ENCODE results near the gene ANKRD44.

DNA sequence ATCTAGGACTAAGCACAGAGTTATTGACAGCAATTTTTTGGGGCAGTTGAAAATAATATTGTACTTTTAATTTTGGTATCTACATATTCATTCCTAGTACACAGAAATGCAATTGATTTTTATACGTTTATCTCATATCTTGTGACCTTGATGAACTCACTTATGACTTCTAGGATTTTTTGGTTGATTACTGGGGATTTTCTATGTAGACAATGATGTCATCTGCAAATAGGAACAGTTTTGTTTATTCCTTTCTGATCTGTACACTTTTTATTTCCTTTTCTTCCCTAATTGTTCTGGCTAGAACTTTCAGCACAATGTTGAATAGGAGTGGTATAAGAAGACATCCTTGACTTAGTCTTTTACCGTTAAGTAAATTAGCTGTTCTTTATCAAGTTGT is 240.6 kb downstream of the ANKRD44 start:
- TF ChIP-seq, protein P1, sequence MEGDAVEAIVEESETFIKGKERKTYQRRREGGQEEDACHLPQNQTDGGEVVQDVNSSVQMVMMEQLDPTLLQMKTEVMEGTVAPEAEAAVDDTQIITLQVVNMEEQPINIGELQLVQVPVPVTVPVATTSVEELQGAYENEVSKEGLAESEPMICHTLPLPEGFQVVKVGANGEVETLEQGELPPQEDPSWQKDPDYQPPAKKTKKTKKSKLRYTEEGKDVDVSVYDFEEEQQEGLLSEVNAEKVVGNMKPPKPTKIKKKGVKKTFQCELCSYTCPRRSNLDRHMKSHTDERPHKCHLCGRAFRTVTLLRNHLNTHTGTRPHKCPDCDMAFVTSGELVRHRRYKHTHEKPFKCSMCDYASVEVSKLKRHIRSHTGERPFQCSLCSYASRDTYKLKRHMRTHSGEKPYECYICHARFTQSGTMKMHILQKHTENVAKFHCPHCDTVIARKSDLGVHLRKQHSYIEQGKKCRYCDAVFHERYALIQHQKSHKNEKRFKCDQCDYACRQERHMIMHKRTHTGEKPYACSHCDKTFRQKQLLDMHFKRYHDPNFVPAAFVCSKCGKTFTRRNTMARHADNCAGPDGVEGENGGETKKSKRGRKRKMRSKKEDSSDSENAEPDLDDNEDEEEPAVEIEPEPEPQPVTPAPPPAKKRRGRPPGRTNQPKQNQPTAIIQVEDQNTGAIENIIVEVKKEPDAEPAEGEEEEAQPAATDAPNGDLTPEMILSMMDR (IDR thresholded peaks at IDR 0.05), result no peak
- TF ChIP-seq ZFP36 (IDR thresholded peaks at IDR 0.05; ENCODE audit: borderline replicate concordance, partially characterized antibody) (no peak), MYC (IDR thresholded peaks at IDR 0.05; ENCODE audit: borderline replicate concordance, low read length) (no peak), RNF2 (IDR thresholded peaks at IDR 0.05; ENCODE audit: borderline replicate concordance, low read depth) (no peak), CHD2 (IDR thresholded peaks at IDR 0.05; ENCODE audit: low read length, partially characterized antibody) (no peak), CBX8 (IDR thresholded peaks at IDR 0.05) (no peak), NR3C1 (IDR thresholded peaks at IDR 0.05) (no peak), BHLHE40 (IDR thresholded peaks at IDR 0.05; ENCODE audit: low read depth, low read length) (no peak), ZC3H11A (IDR thresholded peaks at IDR 0.05) (no peak)
- TF ChIP-seq, protein P2, sequence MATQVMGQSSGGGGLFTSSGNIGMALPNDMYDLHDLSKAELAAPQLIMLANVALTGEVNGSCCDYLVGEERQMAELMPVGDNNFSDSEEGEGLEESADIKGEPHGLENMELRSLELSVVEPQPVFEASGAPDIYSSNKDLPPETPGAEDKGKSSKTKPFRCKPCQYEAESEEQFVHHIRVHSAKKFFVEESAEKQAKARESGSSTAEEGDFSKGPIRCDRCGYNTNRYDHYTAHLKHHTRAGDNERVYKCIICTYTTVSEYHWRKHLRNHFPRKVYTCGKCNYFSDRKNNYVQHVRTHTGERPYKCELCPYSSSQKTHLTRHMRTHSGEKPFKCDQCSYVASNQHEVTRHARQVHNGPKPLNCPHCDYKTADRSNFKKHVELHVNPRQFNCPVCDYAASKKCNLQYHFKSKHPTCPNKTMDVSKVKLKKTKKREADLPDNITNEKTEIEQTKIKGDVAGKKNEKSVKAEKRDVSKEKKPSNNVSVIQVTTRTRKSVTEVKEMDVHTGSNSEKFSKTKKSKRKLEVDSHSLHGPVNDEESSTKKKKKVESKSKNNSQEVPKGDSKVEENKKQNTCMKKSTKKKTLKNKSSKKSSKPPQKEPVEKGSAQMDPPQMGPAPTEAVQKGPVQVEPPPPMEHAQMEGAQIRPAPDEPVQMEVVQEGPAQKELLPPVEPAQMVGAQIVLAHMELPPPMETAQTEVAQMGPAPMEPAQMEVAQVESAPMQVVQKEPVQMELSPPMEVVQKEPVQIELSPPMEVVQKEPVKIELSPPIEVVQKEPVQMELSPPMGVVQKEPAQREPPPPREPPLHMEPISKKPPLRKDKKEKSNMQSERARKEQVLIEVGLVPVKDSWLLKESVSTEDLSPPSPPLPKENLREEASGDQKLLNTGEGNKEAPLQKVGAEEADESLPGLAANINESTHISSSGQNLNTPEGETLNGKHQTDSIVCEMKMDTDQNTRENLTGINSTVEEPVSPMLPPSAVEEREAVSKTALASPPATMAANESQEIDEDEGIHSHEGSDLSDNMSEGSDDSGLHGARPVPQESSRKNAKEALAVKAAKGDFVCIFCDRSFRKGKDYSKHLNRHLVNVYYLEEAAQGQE (IDR thresholded peaks at IDR 0.05), result no peak
- TF ChIP-seq, protein P3, sequence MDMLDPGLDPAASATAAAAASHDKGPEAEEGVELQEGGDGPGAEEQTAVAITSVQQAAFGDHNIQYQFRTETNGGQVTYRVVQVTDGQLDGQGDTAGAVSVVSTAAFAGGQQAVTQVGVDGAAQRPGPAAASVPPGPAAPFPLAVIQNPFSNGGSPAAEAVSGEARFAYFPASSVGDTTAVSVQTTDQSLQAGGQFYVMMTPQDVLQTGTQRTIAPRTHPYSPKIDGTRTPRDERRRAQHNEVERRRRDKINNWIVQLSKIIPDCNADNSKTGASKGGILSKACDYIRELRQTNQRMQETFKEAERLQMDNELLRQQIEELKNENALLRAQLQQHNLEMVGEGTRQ (IDR thresholded peaks at IDR 0.05), result no peak
- TF ChIP-seq, protein P4, sequence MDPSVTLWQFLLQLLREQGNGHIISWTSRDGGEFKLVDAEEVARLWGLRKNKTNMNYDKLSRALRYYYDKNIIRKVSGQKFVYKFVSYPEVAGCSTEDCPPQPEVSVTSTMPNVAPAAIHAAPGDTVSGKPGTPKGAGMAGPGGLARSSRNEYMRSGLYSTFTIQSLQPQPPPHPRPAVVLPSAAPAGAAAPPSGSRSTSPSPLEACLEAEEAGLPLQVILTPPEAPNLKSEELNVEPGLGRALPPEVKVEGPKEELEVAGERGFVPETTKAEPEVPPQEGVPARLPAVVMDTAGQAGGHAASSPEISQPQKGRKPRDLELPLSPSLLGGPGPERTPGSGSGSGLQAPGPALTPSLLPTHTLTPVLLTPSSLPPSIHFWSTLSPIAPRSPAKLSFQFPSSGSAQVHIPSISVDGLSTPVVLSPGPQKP (IDR thresholded peaks at IDR 0.05; ENCODE audit: low read depth, low read length), result no peak

Data from A549 (cell line).